PFSK-1 (cell line): Measurements from ENCODE around the gene ADAM11.

Experiments
- POLR2AphosphoS5 ChIP-seq: IDR thresholded peaks from 2 replicates; pipeline ENCODE4 v1.6.1; 2012; ENCODE audit warnings: low read depth, mild to moderate bottlenecking, control low read depth, low read length, moderate library complexity
- REST ChIP-seq, 2 experiments: IDR thresholded peaks; 2 replicates each; pipeline versions ENCODE4 v1.6.1 to v1.8.0; 2011 to 2012; ENCODE audit warnings: low read depth in 2 of 2, low read length in 2 of 2, control low read depth in 1 of 2, inconsistent platforms in 1 of 2, mild to moderate bottlenecking in 1 of 2, moderate library complexity in 1 of 2; ENCODE audit not compliant: insufficient read depth in 1 of 2
- TAF1 ChIP-seq: IDR thresholded peaks from 2 replicates; pipeline ENCODE4 v1.6.1; 2012; ENCODE audit warnings: low read length, control low read depth, borderline replicate concordance; ENCODE audit not compliant: insufficient read depth

GRCh38 chr17:44807817-44808155 lies 49.0 kb downstream of the ADAM11 start:
- TF ChIP-seq REST (IDR thresholded peaks at IDR 0.05; ENCODE audit: insufficient read depth in 1 of 2, low read depth in 2 of 2, low read length in 2 of 2) = no peak
- no peak for TF ChIP-seq POLR2AphosphoS5
- no peak for TF ChIP-seq TAF1
